Muscle layer of colon (tissue), 2 donors: Measurements from ENCODE around the gene SLC39A9.
"Not testable (repeated sequence)": the region's sequence is repeated elsewhere in the genome, so short reads cannot be mapped to it uniquely, and the experiment has no call there.

Experiments used
- H3K27ac ChIP-seq: one replicate; pipeline ENCODE4 v1.7.0; 2013; ENCODE audit warnings: low read depth, mild to moderate bottlenecking, low read length, moderate library complexity
- H3K27me3 ChIP-seq, 2 donors: one replicate each; pipeline ENCODE4 v1.7.0; 2013; ENCODE audit warnings: low read length in 2 of 2, mild to moderate bottlenecking in 2 of 2; ENCODE audit not compliant: insufficient read depth in 2 of 2, control insufficient read depth in 1 of 2
- H3K36me3 ChIP-seq: one replicate; pipeline ENCODE4 v1.7.0; 2013; ENCODE audit warnings: mild to moderate bottlenecking, low read length; ENCODE audit not compliant: insufficient read depth
- H3K4me1 ChIP-seq: one replicate; pipeline ENCODE4 v1.7.0; 2013; ENCODE audit warnings: mild to moderate bottlenecking, low read length; ENCODE audit not compliant: insufficient read depth
- H3K4me3 ChIP-seq, 2 donors: one replicate each; pipeline ENCODE4 v1.7.0; 2013; ENCODE audit warnings: low read length in 2 of 2, low read depth in 1 of 2, mild to moderate bottlenecking in 1 of 2, moderate library complexity in 1 of 2
- H3K9ac ChIP-seq: one replicate; pipeline ENCODE4 v1.7.0; 2013; ENCODE audit warnings: low read length
- H3K9me3 ChIP-seq: one replicate; pipeline ENCODE4 v1.7.0; 2013; ENCODE audit warnings: mild to moderate bottlenecking, low read length
- donor health status: abdominal sarcoma.
- donor health status: Adenocarcinoma of cecum.

SLC39A9 gene

GRCh38 chr14:69491193-69491592, 92.7 kb downstream of the SLC39A9 start:
- Histone ChIP-seq H3K36me3 (no peaks in the 10 kb centered on the region), H3K27ac (no peak overlapping the region), H3K4me1 (no peaks in the 10 kb centered on the region), H3K4me3 (no peak overlapping the region), H3K9ac (no peak overlapping the region), H3K27me3 (peaks cover 12 to 13% of the 10 kb centered on the region in 2 donors), H3K9me3 (no peaks in the 10 kb centered on the region)

- Histone ChIP-seq H3K4me1 (no peaks in the 10 kb centered on the region), H3K27ac (no peak overlapping the region), H3K9me3 (no peaks in the 10 kb centered on the region), H3K27me3 (no peaks in the 10 kb centered on the region), H3K36me3 (no peaks in the 10 kb centered on the region), H3K9ac (no peak overlapping the region), H3K4me3 (no peak overlapping the region)
Measured at GRCh38 chr14:69493038-69493437, 94.5 kb downstream of the SLC39A9 start.

GRCh38 chr14:69493791-69494190, 95.3 kb downstream of the SLC39A9 start:
- Histone ChIP-seq H3K9me3 (no peaks in the 10 kb centered on the region), H3K9ac (no peak overlapping the region), H3K4me3 (no peak overlapping the region), H3K36me3 (no peaks in the 10 kb centered on the region), H3K27ac (no peak overlapping the region), H3K27me3 (no peaks in the 10 kb centered on the region), H3K4me1 (no peaks in the 10 kb centered on the region)

GRCh38 chr14:69495341-69495921, 96.9 kb downstream of the SLC39A9 start:
- H3K9ac ChIP-seq = no peak overlapping the region
- H3K27me3 ChIP-seq = no peaks in the 10 kb centered on the region
- H3K4me3 ChIP-seq = no peak overlapping the region
- no peaks in the 10 kb centered on the region for H3K36me3 ChIP-seq
- H3K4me1 ChIP-seq = no peaks in the 10 kb centered on the region
- H3K9me3 ChIP-seq = no peaks in the 10 kb centered on the region
- H3K27ac ChIP-seq = no peak overlapping the region

- H3K27me3 ChIP-seq, H3K36me3 ChIP-seq, H3K4me3 ChIP-seq, H3K4me1 ChIP-seq, H3K9me3 ChIP-seq, H3K27ac ChIP-seq, H3K9ac ChIP-seq: not testable (repeated sequence)
Measured at GRCh38 chr14:69497866-69498265, 99.4 kb downstream of the SLC39A9 start.

GRCh38 chr14:69498286-69498685, 99.8 kb downstream of the SLC39A9 start:
- H3K9me3 ChIP-seq, H3K36me3 ChIP-seq, H3K4me3 ChIP-seq, H3K4me1 ChIP-seq, H3K27ac ChIP-seq, H3K27me3 ChIP-seq, H3K9ac ChIP-seq: not testable (repeated sequence)

- Histone ChIP-seq H3K4me1 (peaks cover 6% of the 10 kb centered on the region), H3K9me3 (no peaks in the 10 kb centered on the region), H3K9ac (no peak overlapping the region), H3K27me3 (no peaks in the 10 kb centered on the region), H3K27ac (no peak overlapping the region), H3K36me3 (no peaks in the 10 kb centered on the region), H3K4me3 (no peak overlapping the region)
Measured at GRCh38 chr14:69499436-69499835, 100.9 kb downstream of the SLC39A9 start.

- Histone ChIP-seq H3K4me1 (peaks cover 6% of the 10 kb centered on the region), H3K9ac (no peak overlapping the region), H3K9me3 (no peaks in the 10 kb centered on the region), H3K27ac (no peak overlapping the region), H3K4me3 (no peak overlapping the region), H3K27me3 (no peaks in the 10 kb centered on the region), H3K36me3 (no peaks in the 10 kb centered on the region)
Measured at GRCh38 chr14:69500096-69500495, 101.6 kb downstream of the SLC39A9 start.

GRCh38 chr14:69500736-69501135, 102.2 kb downstream of the SLC39A9 start:
- Histone ChIP-seq H3K36me3 (no peaks in the 10 kb centered on the region), H3K27ac (no peak overlapping the region), H3K9ac (no peak overlapping the region), H3K9me3 (no peaks in the 10 kb centered on the region), H3K27me3 (no peaks in the 10 kb centered on the region), H3K4me1 (peaks cover 6% of the 10 kb centered on the region), H3K4me3 (no peak overlapping the region)

- H3K9ac ChIP-seq = no peak overlapping the region
- no peaks in the 10 kb centered on the region for H3K9me3 ChIP-seq
- no peak overlapping the region for H3K4me3 ChIP-seq
- H3K4me1 ChIP-seq = peaks cover 6% of the 10 kb centered on the region
- no peak overlapping the region for H3K27ac ChIP-seq
- no peaks in the 10 kb centered on the region for H3K27me3 ChIP-seq
- no peaks in the 10 kb centered on the region for H3K36me3 ChIP-seq
Measured at GRCh38 chr14:69501423-69501838, 102.9 kb downstream of the SLC39A9 start.

GRCh38 chr14:69504775-69505174, 106.3 kb downstream of the SLC39A9 start:
- Histone ChIP-seq H3K27me3 (no peaks in the 10 kb centered on the region), H3K9me3 (no peaks in the 10 kb centered on the region), H3K4me1 (peaks cover 6% of the 10 kb centered on the region), H3K36me3 (no peaks in the 10 kb centered on the region), H3K9ac (no peak overlapping the region), H3K4me3 (no peak overlapping the region), H3K27ac (no peak overlapping the region)

- Histone ChIP-seq H3K27me3 (no peaks in the 10 kb centered on the region), H3K4me1 (peaks cover 6% of the 10 kb centered on the region), H3K36me3 (no peaks in the 10 kb centered on the region), H3K9me3 (no peaks in the 10 kb centered on the region), H3K4me3 (no peak overlapping the region), H3K9ac (no peak overlapping the region), H3K27ac (no peak overlapping the region)
Measured at GRCh38 chr14:69505338-69506240, 107.1 kb downstream of the SLC39A9 start.
